ENCODE results near the gene COX18.

Gene COX18, protein sequence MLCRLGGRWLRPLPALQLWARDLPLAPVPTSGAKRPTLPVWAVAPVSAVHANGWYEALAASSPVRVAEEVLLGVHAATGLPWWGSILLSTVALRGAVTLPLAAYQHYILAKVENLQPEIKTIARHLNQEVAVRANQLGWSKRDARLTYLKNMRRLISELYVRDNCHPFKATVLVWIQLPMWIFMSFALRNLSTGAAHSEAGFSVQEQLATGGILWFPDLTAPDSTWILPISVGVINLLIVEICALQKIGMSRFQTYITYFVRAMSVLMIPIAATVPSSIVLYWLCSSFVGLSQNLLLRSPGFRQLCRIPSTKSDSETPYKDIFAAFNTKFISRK

GRCh38 chr4:73069338-73070073, at the start of gene COX18:
Gene COX18 (minus strand): TSS chr4:73069716. CDS start chr4:73069649, 67 bp downstream.
- peak within 1 kb of the TSS; percentile 97 for H2AFZ ChIP-seq (ENCODE audit: low read depth, low read length)
- peak within 1 kb of the TSS; percentile 95 for H3K27ac ChIP-seq (ENCODE audit: low read length)
- H3K4me1 ChIP-seq (ENCODE audit: low read length): peaks cover 14% of the 10 kb centered on the region
- peaks cover 33% of the 10 kb centered on the region for H3K36me3 ChIP-seq (replicated peaks; ENCODE audit: low read depth, low read length)
- H3K9me3 ChIP-seq (ENCODE audit: insufficient read depth, low read length): no peaks in the 10 kb centered on the region
- H3K9ac ChIP-seq (ENCODE audit: low read length): peak within 1 kb of the TSS; percentile 81
- H4K20me1 ChIP-seq (ENCODE audit: insufficient read depth, low read length): no peaks in the 10 kb centered on the region
- no peak for TF ChIP-seq CTCF (IDR thresholded peaks at IDR 0.05; ENCODE audit: low read depth, low read length)
- peak within 1 kb of the TSS; percentile 100 for H3K4me2 ChIP-seq (ENCODE audit: low read length)
- H3K4me3 ChIP-seq (ENCODE audit: low read length): peak within 1 kb of the TSS; percentile 88
- H3K79me2 ChIP-seq (ENCODE audit: low read length): peaks cover 45% of the 10 kb centered on the region
- no peaks in the 10 kb centered on the region for H3K27me3 ChIP-seq (ENCODE audit: low read depth, low read length)

- H3K9ac ChIP-seq (ENCODE audit: low read length): no peak overlapping the region
- H3K79me2 ChIP-seq (ENCODE audit: low read length): no peaks in the 10 kb centered on the region
- H4K20me1 ChIP-seq (ENCODE audit: insufficient read depth, low read length): no peaks in the 10 kb centered on the region
- no peaks in the 10 kb centered on the region for H3K9me3 ChIP-seq (ENCODE audit: insufficient read depth, low read length)
- no peak for TF ChIP-seq CTCF (IDR thresholded peaks at IDR 0.05; ENCODE audit: low read depth, low read length)
- no peak for TF ChIP-seq EZH2phosphoT487 (IDR thresholded peaks at IDR 0.05; ENCODE audit: low read depth)
- H3K36me3 ChIP-seq (replicated peaks; ENCODE audit: low read depth, low read length): peaks cover 16% of the 10 kb centered on the region
- H3K4me3 ChIP-seq (ENCODE audit: low read length): no peak overlapping the region
- no peak overlapping the region for H3K4me2 ChIP-seq (ENCODE audit: low read length)
- H3K4me1 ChIP-seq (ENCODE audit: low read length): no peaks in the 10 kb centered on the region
- no peak overlapping the region for H2AFZ ChIP-seq (ENCODE audit: low read depth, low read length)
- no peak overlapping the region for H3K27ac ChIP-seq (ENCODE audit: low read length)
- no peaks in the 10 kb centered on the region for H3K27me3 ChIP-seq (ENCODE audit: low read depth, low read length)
Observed at GRCh38 chr4:73109493-73109892, 40.0 kb upstream of the COX18 start.

DNA sequence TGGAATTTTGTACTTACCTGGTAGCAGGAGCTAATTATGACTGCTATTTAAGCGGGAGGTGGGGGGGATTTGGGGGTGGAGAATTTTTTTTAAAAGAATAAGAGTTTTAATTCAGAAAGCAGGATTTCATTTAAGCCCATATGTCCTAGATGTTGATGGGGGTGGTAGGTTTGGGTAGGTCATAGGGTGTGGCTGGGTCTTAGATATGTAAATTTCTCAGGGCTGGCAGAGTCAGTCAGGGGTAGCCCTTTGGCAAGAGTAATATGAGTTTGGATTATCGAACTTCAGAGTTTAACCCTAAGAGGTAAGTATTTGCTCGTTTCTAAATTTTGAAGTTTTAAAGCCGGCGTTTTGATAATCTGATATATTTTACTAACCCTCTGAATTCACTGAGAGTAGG, 35.2 kb upstream of the COX18 start:
- no peaks in the 10 kb centered on the region for H3K4me1 ChIP-seq (ENCODE audit: low read length)
- no peaks in the 10 kb centered on the region for H3K27me3 ChIP-seq (ENCODE audit: low read depth, low read length)
- TF ChIP-seq CTCF (IDR thresholded peaks at IDR 0.05; ENCODE audit: low read depth, low read length) (no peak), EZH2phosphoT487 (IDR thresholded peaks at IDR 0.05; ENCODE audit: low read depth) (no peak)
- no peak overlapping the region for H3K9ac ChIP-seq (ENCODE audit: low read length)
- no peaks in the 10 kb centered on the region for H4K20me1 ChIP-seq (ENCODE audit: insufficient read depth, low read length)
- H3K79me2 ChIP-seq (ENCODE audit: low read length): no peaks in the 10 kb centered on the region
- H3K4me2 ChIP-seq (ENCODE audit: low read length): no peak overlapping the region
- peaks cover 20% of the 10 kb centered on the region for H3K36me3 ChIP-seq (replicated peaks; ENCODE audit: low read depth, low read length)
- no peaks in the 10 kb centered on the region for H3K9me3 ChIP-seq (ENCODE audit: insufficient read depth, low read length)
- H3K4me3 ChIP-seq (ENCODE audit: low read length): no peak overlapping the region
- H3K27ac ChIP-seq (ENCODE audit: low read length): no peak overlapping the region
- H2AFZ ChIP-seq (ENCODE audit: low read depth, low read length): no peak overlapping the region

DNA sequence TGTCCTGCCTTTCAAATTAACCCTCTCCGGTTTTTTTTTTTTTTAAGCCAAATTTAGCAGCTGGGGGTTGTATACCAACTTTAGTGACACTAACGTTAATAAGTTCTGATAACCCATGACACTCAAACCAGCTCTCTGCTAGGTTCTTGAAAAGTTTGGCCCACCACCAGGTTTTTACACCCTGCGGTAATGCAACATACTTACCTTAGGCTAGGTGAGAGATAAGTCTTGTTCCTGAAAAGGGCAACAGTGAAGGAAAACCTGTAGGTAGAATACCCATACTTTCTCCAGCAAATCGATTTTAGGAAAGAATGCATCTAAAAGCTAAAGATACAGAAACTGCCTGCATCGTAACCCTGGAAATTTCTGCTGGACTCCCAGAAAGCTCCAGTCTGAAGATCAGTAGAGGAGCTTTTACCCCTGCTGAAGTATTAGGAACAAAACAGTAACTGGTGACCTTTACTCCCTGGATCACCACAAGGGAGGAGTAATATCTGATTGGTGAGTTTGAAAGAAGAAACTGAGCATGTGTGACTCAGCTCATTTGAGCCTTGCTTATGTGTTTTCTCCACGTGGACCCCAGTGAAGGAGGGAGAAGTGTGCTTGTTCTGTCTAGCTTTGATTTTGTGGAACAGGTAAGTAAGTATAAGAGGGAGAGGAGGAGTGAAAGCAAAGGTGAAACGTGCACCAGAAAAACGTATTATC, 34.4 kb upstream of the COX18 start:
- no peak overlapping the region for H3K27ac ChIP-seq (ENCODE audit: low read length)
- H3K36me3 ChIP-seq (replicated peaks; ENCODE audit: low read depth, low read length): peaks cover 15% of the 10 kb centered on the region
- TF ChIP-seq CTCF (IDR thresholded peaks at IDR 0.05; ENCODE audit: low read depth, low read length) (no peak), EZH2phosphoT487 (IDR thresholded peaks at IDR 0.05; ENCODE audit: low read depth) (no peak)

More for the DNA sequence above, 34.4 kb upstream of the COX18 start:
- Histone ChIP-seq H3K27me3 (ENCODE audit: low read depth, low read length) (no peaks in the 10 kb centered on the region), H3K4me1 (ENCODE audit: low read length) (no peaks in the 10 kb centered on the region), H3K9me3 (ENCODE audit: insufficient read depth, low read length) (no peaks in the 10 kb centered on the region), H4K20me1 (ENCODE audit: insufficient read depth, low read length) (no peaks in the 10 kb centered on the region), H3K9ac (ENCODE audit: low read length) (no peak overlapping the region), H3K4me3 (ENCODE audit: low read length) (no peak overlapping the region), H2AFZ (ENCODE audit: low read depth, low read length) (no peak overlapping the region), H3K4me2 (ENCODE audit: low read length) (no peak overlapping the region), H3K79me2 (ENCODE audit: low read length) (no peaks in the 10 kb centered on the region)
